C4-2B (cell line): ENCODE results near the gene LRRC4C.

Experiments
- H3K27ac ChIP-seq: fragments of 450-650 bp; 2 replicates; pipeline ENCODE4 v1.5.1; 2017
- ZFX ChIP-seq: fragments of 450-650 bp; IDR thresholded peaks from 2 replicates; pipeline ENCODE4 v1.6.1; 2017
- TF ChIP-seq, protein P1 (sequence below): fragments of 450-650 bp; conservative IDR thresholded peaks from 2 replicates; pipeline ENCODE4 v1.5.1; 2017; ENCODE audit warnings: mild to moderate bottlenecking

Gene LRRC4C

DNA sequence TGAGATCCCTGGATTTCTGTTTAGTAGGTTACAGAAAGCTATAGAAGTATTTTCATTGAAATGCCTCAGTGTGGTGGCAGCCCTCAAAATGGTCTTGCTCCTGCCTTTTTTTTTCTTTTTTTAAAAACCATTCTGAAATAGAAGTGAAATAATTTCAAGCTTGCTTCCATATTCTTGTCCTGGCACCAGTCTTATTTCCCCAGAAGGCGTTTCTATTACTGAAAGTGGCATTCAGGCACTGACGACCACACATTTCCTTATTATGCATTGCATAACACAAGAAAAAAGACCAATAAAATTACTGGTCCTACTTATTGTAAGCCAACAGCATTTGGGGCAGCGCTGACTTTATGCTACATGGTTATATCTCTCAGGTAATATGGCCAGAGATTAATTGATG lies 24.5 kb upstream of the LRRC4C start:
- no peak for TF ChIP-seq ZFX
- TF ChIP-seq, protein P1, sequence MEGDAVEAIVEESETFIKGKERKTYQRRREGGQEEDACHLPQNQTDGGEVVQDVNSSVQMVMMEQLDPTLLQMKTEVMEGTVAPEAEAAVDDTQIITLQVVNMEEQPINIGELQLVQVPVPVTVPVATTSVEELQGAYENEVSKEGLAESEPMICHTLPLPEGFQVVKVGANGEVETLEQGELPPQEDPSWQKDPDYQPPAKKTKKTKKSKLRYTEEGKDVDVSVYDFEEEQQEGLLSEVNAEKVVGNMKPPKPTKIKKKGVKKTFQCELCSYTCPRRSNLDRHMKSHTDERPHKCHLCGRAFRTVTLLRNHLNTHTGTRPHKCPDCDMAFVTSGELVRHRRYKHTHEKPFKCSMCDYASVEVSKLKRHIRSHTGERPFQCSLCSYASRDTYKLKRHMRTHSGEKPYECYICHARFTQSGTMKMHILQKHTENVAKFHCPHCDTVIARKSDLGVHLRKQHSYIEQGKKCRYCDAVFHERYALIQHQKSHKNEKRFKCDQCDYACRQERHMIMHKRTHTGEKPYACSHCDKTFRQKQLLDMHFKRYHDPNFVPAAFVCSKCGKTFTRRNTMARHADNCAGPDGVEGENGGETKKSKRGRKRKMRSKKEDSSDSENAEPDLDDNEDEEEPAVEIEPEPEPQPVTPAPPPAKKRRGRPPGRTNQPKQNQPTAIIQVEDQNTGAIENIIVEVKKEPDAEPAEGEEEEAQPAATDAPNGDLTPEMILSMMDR, result no peak
- H3K27ac ChIP-seq, result no peak overlapping the region

DNA sequence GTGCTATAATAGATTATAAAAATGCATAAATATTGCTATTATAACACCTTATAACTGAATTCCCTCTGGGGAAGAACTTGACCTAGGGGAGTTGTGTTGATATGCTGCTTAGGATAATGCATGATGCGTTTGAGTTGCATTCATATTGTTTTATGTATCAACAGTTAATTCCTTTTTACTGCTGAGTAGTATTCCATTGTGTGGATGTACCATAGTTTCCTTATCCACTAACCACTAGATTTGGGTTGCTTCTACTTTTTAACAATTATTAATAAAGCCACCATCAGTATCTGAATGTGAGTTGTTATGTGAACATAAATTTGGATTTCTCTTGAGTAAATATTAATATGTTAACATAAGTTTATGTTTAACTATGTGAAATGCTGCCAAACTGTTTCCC lies 19.7 kb upstream of the LRRC4C start:
- TF ChIP-seq, protein P1, result no peak
- no peak for TF ChIP-seq ZFX
- no peak overlapping the region for H3K27ac ChIP-seq

DNA sequence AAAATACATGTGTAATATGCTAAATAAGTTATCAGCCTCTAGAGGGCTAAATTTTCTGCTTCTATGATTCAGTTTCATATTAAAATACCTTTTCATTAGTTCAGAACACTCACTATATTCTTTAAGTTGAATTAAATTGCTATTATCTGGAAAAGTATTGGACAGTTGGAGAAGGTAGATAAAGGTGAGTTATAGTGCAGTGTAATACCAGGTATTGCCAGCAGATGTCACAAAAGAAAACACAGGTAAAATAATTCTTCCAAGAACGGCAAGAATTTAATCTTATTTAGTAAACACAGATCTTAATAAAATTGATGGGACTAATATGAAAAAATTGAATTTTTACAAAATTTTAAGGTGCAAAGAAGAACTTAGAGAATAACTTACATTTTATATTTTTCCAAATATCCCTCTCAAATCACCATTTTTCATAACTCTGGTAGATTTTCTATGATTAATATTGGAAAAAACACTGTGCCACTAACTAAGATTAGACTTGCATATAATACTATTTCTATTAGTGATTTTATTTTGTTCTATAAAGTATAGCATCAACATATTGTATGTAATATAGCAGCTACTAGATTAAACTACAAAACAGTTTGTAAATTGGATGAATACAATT lies 1.7 kb upstream of the LRRC4C start:
- no peak overlapping the region for H3K27ac ChIP-seq
- TF ChIP-seq, protein P1, result peak; percentile 87
- TF ChIP-seq ZFX, result no peak

DNA sequence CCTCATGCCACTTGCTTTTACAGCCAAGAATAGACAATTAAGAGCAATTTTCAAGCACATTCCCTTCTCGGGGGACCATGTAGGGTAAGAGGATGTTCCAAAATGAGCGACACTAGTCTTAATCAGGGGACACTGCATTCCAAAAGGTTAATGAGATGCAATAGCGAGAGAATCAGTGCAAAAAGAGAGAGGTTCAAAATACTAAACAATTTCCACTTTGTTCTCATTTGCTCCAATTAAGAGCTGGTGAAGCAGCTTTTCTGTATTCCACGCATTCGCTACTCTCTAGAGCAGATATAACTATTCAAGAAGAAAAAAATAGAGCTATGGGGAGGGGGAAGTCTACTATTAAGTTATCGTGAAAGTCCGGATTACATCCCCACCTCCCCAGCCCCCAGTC lies 811 bp downstream of the LRRC4C start:
- H3K27ac ChIP-seq, result no peak overlapping the region
- TF ChIP-seq, protein P1, result no peak
- TF ChIP-seq ZFX, result no peak

DNA sequence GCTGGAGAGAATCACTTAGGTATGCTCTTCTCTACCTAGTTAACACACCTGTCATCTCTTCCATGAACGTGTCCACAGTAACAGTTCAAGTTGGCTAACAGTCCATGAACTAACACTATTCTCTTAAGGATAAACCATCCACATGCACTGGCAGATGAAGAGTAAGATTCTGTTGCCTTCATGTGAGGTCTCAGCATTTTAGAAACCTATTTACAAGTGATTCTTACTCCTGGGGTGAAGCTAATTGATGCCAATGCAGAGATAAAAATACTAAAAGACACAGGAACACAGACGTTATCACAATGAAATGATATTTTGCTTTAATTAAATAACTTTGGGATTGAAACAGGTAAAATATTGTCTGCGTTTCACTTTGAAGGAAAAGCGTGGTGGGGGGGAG lies 1.3 kb downstream of the LRRC4C start:
- TF ChIP-seq ZFX, result no peak
- TF ChIP-seq, protein P1, result no peak
- H3K27ac ChIP-seq, result no peak overlapping the region

DNA sequence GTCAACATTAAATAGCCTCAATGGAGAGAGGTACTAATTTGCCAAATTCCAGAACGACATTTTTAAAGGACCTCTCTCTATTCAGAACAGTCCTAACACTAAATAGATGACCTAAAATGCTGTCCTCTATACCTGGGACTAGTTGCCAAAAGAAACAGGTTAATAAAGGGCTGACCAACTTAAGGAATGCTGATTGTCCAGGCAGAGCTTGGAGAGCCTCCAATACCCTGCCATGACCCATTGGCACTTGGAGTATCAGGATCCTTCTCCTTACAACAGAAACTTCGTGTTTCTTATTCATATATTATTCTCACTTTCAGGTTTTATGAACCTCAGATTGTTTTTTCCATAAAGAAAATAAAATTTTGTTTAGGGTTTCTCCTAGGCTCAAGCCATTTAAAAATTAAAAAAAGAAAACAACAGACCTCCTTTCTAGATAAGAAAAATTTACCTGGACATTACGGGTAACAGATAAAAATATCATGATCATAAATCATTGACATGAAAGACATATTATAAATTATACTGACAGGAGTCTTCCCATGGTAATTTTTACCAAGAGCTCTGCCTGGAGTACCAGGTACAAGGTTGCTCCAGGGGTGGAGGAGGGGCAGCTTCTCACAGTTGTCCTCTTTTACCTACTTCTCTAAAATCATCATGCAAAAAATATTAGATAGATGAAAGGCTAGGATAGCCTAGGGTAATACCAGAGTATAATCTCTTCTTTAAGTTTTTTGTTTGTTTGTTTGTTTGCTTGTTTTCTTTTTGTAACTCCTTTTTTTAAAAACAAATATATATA lies 2.0 kb downstream of the LRRC4C start:
- no peak overlapping the region for H3K27ac ChIP-seq
- TF ChIP-seq ZFX, result no peak
- TF ChIP-seq, protein P1, result no peak

DNA sequence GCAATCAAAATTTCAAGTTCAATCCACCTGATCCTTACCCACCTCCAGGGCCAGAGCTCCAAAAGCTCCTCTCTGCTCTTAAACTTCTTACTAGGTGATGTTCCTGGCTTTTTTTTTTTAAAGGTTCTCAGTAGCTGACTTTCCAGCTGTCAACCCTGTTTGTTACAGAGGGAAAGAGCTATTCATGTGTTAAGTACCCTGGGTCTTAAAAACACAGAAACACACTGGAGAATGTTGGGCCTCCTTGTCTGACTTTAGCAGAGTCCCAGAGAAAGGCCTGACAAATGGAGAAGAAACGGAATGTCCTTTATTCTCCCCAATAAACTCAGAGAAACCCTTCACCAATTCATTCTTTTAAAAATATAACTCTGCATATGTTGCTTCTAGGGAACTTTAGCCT lies 3.2 kb downstream of the LRRC4C start:
- TF ChIP-seq, protein P1, result no peak
- TF ChIP-seq ZFX, result no peak
- H3K27ac ChIP-seq, result no peak overlapping the region
